C1 segment of cervical spinal cord (tissue), 14 donors: ENCODE measurements around the gene UCN.
"Not testable (repeated sequence)": the region's sequence is repeated elsewhere in the genome, so short reads cannot be mapped to it uniquely, and the experiment has no call there.

Source experiments
- DNase-seq, 14 donors: peaks; one replicate each; lab custom pipeline; 2025; lab: John Stamatoyannopoulos, UW

Gene UCN, protein sequence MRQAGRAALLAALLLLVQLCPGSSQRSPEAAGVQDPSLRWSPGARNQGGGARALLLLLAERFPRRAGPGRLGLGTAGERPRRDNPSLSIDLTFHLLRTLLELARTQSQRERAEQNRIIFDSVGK

DNA sequence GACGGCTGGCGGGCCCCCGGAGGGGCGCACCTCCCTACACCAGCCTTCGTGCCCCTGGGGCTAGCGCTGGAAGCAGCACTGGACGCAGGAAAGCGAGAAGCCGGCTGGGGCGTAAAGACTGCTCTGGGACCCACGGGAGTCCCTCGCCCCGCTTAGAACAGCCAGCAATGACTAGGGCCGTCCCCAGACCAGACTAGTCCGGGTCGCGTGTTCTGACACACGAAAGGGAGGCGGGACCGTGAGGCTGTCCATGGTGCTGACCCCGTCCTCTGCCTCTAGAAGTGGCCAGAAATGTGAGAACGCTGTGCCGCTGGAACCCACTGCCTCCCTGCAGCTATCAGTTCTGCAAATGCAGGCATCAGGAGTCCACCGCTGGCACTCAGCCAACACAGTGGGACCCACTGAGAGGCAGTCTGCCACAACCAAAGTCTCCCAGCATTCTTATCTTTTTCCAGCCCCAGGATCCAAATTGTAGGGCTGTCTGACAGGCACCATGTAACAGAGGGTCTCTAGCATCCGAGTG lies at the start of gene UCN:
UCN (minus strand) TSS at position 87 of the 523 bp plus-strand sequence. CDS start 550 bp downstream, outside the sequence.
- no peak for DNase-seq

DNA sequence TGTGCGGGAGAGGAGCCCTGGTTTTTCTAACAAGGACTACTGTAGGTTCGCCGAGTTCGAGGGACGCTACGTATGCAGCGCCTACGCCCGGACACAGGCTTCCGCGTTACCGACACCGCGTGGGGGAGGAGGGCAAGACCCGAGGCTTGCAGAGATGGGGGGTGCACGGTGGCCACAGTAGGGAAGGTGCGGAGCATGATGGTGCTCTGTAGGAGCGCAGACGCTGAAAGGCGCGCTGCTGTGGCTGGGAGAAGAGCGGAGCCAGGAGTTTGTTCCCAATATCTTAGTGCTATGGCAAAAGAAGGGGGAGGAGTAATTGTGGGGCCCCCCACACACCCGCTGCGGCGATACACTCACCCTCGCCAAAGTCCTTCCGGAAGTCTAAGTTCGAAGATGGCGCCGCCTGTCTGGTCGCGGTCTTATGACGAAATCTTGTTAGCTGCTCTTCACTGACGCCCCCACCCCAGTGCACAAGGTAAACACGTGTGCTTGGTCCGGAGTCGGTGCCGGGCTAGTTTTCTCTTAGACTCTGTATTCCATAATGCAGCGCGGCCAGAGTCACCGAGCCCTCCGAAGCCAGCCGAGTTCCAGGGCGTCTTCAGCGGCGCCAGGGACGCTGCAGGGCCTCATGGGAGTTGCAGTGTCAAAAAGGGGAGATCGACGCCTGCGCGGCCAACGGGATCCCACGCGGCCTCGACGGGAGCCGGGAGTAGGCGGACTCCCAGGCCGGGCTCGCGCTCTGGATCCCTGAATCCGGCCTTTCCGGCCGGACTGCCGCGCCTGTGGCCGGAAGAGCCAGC lies 48.3 kb upstream of the UCN start, which contains the start of gene GTF3C2:
GTF3C2 (minus strand) TSS at position 383 of the 800 bp plus-strand sequence. CDS start 13,210 bp downstream, outside the sequence.
- DNase-seq: peak; percentile 70 to 100 (median 95)

DNA sequence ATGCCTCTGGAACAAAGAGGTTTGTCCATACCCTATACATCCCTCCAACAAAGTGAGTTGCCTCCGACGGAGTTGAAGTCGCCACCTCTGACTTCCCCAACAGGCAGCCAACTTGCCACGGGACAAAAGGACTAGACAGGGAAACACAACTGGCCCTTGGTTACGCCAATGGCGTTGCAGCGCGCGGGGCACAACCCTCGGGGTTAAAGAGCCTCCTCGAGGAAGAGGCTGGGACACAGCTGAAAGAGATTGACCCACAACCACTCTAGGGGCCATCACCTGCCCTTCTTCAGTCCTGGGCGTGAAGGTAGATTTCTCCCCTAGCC lies 47.8 kb upstream of the UCN start:
- peak in 3 of 14 donors; percentile 37 to 63 (median 54) for DNase-seq

DNA sequence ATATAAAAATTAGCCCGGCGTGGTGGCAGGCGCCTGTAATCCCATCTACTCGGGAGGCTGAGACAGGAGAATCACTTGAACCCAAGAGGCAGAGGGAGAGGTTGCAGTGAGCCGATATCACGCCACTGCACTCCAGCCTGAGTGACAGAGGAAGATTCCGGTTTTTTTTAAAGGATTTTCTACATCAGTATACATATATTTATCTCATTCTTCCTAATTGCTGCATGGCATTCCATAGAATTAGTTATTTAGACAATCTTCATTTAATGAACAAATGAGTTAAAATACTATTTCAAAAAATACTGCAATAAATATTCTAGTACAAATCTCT lies 46.3 kb upstream of the UCN start:
- DNase-seq: no peak

DNA sequence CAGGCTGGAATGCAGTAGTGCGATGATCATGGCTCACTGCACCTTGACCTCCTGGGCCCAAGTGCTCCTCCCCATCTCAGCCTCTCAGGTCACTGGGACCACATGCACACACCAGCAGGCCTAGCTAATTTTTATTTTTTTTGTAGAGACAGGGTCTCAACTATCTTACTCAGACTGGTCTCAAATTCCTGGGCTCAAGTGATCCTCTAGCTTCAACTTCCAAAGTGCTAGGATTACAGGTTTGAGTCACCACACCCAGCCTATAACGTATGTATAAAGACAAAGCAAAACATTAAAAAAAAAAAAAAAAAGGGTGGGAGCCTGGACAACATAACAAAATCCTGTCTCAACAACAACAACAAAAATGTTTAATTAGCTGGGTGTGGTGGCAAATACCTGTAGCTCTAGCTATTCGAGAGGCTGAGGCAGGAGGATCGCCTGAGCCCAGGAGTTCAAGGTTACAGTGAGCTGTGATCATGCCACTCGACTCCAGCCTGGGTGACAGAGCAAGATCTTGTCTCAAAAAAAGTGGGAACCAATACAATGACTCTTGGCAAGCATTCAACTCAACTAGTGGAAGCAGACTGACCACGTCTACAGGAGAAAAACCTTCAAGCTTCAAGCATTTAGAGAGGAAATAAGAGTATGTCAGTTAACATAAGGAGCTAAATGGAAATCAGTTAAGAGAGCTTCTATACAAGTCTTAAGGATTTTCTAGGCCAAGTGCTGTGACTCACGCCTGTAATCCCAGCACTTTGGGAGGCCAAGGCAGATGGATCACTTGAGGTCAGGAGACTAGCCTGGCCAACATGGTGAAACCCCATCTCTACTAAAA lies 45.7 kb upstream of the UCN start:
- DNase-seq: no peak

DNA sequence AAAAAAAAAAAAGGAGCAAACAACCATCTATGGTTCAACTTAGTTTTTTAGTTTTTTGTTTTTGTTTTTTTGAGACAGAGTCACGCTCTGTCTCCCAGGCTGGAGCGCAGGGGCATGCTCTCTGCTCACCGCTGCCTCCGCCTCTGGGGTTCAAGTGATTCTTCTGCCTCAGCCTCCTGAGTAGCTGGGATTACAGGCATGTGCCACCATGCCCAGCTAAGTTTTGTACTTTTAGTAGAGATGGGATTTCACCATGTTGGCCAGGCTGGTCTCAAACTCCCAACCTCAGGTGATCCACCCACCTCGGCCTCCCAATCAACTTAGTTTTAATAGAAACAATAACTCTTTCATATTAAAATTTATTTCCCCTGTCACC lies 45.1 kb upstream of the UCN start:
- not testable (repeated sequence) for DNase-seq

DNA sequence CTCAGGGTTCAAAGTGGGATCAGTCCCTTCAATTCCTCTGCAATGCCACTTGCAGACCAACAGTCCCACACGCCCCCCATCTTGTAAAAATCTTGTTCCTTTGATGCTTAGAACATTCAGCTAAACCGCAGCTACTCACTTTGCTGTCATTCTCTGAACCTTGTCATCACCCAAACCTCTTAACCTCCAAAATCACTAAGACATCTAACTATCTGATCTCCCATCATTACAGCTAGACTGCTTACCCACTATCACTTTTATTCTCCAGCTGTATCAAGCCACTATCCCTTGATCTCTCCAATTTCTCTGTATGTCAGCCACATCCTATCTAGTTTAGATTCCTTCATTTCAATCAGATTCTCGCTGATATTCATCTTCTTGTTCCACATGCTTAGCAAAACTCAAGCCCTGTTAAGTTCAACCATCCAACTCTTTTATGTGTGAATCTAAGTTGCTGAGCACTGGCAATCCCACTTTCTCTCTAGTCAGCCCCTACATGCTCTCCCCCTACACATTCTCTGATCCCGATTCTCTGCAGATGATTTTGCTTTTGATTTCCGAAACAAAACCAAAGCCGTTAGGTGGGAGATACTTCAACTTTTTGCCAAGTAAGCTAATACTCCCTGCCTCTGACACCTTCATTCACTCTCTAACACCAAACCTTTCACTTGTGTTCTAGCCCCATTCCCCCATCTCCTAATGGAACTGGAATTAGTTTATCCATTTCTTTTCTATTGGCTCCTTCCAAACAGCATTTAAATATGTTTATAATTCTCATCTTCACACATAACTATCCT lies 43.8 kb upstream of the UCN start:
- DNase-seq: no peak

DNA sequence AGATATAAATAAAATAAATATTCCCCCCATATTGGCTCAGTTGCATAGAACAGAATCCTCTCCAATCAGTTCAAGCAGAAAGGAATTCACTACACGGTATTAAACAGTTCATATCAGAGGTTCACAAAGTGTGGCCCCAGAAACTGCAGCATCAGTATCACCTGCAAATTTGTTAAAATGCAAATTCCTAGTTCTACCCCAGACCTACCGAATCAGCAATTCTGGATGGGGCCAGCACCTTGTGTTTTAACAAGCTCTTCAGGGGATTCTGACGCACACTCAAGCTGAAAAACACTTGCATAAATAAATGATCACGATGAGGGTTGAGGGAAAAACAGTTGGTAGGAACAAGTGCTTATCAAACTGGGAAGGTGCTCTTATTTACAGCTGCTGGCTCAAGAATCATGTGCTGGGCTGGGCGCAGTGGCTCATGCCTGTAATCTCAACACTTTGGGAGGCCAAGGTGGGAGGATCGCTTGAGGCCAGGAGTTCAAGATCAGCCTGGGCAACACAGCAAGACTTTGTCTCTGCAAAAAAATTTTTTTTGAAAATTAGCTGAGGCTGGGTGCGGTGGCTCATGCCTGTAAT lies 42.0 kb upstream of the UCN start:
- no peak for DNase-seq

DNA sequence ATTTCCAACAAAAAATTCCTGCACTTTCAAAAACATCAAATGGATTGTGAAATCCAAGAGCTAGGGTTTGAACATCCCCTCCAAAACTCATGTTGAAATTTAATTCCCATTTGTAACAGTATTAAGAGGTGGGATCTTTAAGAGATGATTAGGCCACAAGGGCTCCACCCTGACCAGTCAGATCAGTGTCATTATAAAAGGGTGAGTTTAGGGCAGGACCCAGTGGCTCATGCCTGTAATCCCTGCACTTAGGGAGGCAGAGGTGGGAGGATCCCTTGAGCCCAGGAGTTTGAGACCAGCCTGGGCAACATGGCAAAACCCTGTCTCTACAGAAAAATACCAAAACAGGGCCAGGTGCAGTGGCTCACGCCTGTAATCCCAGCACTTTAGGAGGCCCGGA lies 39.4 kb upstream of the UCN start:
- no peak for DNase-seq

DNA sequence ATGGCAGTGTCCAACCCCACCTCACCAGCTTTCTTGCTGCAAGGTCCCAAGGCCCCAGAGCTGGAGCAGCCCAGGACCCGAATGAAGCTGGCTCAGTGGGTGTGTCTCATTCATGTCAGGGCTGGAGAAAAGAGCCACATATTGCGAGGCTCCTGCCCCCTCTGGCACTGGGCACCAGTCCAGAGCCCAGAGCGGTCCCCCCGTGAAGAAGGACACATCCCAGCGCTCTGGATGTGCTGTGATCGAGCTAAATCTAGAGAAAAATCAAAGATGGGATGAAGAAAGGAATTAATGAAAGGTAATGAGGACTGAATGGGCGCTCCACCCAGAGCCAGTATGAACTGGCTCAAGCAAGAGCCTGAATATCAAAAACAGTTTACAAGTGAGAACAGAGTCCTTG lies 27.9 kb upstream of the UCN start:
- DNase-seq: no peak

DNA sequence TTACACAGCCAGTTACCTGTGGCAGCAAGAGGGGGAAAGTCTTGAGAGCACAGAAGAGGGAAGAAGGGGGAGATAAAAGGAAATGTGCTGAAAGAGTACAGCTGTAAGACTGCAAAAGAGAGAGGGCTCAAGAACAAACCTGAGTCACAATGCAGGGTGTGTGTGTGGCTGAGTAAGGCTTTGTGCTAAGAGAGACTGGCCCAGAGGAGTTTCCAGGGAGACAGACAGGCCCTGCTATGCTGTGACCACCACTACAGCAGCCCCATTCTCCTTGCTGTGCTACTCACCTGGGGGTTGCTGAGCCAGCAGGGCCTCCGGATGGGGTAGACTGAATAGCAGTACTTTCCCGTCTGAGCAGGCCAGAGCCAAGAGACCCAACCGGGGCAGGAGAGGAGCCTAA lies 27.1 kb upstream of the UCN start:
- no peak for DNase-seq

DNA sequence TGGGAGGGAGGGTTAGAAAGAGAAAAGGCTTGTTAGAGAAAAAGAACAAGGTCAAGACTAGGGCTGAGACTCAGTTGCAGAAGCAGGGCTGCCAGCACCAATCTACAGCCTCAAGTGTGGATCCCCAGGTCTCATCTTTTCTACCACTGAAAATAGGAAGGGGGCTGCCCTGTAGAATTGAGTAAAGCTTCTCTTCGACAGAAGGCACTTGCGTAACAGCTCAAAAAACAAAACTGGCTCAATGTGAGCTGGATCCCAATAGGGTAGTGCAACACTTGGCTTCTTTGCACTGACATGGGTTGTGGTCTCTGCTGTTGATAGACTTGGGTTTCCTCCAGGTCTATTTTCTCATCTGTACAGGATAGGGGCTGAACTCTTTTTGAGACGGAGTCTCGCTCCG lies 16.5 kb upstream of the UCN start:
- no peak for DNase-seq

DNA sequence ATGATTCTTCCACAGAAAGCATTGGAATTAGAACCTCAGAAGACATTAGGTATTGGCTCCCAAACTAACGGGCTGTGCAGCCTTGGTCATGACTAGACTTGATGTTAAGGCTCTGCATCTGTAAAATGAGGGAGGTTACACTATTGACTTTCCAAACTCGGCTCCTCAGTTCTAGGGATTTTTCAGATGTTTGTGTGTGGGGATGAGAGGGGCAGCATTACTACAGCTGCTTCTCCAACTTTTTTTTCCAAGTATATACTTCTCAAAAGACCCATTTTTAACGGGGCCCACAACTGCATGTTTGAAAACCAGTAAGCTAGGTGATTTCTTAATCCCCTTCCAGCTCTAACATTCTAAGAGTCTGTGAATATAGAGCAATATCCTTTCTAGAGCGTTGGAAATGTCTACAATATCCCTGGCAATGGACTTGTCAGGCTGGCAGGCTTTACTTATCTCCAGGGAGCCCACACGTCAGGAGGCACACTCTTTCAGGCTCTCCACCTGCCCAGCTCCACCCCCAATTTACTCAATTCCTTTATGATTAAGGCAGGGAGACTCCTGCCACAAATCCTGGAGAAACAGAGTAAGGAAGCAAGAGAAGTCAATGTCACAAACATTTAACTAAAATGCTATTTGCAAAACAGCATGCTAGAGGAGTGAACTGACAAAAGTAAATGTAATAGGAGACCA lies 15.5 kb upstream of the UCN start:
- DNase-seq: peak in 1 of 14 donors; percentile 18

DNA sequence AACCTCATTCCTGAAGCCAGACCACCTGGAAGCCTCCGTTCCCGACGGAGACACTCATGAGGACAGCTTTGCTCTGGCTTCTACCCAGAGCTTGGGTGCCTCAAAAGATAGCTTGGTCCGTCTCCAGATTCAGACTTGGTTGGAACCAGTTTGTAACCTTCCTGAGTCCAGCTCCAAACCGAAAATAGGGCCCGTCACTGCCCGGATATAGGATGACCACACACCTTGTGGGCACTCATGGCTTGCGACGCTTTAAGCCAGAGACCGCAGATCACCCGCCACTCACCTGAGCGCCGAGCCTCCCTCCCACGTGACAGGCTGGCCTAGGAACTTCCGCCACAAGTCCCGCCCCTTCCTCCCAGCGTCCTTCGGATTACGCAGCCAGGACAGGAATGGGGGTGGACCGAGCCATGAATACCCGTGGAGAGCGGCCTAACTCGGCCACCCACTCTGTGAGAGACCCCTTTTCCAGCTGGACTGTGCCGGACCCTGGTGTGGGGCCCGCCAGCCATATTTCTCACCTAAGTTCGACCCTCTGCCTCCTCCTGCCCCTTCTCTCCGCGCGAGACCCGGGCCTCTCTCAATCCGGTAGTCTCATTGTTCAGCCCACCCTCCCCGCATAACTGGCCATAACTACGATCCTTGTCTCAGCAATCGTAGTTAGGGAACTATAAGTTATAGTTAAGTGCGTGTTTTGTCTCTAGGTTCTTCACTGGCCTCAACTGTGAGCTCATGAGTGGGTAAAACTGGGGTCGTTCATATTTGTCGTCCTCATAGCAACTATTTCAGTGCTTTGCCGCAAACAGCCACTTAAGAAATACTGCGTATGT lies 14.7 kb upstream of the UCN start, which contains the start of gene MPV17:
MPV17 (minus strand) TSS at position 332 of the 830 bp plus-strand sequence. CDS start 580 bp downstream, outside the sequence.
- peak; percentile 61 to 92 (median 86) for DNase-seq

DNA sequence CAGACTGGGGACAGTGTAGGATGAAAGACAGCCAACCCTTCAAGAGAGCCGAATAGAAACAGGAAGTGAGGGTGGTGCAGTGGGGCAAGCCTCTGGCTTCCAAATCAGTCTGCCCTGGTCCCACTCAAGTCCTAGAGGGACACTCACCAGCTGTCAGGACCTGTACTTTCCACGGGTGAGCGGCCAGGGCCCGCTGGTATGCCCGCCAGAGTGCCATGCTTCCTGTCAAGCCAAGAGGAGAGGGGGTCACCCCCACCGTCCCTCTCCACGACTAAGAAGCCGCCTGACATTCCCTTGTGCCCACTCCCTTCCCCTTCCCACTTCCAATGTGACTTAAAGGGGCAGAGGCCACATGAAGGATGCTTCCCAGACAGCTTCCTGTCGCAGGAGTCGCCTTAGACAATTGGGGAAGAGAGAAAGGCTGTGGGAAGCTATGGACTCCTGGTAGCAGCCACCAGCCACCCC lies 14.1 kb upstream of the UCN start:
- peak in 3 of 14 donors; percentile 29 to 44 (median 36) for DNase-seq

DNA sequence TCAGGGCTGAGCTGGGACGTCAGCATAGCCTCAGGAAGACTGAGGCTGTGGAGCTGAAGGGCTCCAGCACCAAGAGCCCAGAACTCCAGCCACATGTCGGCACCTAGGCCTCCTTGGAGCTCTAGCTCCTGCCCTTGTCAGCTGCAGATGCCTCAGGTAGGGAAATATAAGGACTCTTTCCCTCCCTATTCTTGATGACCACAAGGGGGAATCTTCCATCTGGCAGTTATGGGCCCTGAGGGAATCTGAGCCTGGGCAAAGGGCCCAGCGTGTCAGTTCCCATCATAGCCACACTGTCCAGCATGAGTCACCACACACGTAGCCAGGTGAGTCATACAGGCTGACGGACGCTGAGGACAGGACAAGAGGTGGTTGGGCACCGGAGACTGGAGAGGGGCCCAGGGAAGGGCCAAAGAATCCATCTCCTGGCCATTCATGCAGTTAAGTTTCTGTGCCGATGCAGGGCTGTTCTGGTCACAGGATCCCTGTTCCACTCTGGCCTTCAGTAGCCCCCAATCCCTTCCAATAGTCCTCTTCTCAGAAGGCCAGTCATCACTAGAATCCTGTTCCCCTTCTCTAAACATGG lies 12.8 kb upstream of the UCN start:
- peak in 5 of 14 donors; percentile 0 to 79 (median 7) for DNase-seq

DNA sequence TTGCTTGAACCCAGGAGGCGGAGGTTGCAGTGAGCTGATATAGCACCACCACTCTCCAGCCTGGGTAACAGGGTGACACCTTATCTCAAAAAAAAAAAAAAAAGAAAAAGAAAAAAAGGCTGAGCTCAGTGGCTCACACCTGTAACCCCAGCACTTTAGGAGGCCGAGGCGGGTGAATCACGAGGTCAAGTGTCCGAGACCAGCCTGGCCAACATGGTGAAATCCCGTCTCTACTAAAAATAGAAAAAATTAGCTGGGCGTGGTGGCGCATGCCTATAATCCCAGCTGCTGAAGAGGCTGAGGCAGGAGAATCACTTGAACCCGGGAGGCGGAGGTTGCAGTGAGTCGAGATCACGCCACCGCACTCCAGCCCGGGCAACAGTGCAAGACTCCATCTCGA lies 11.6 kb upstream of the UCN start:
- not testable (repeated sequence) for DNase-seq

DNA sequence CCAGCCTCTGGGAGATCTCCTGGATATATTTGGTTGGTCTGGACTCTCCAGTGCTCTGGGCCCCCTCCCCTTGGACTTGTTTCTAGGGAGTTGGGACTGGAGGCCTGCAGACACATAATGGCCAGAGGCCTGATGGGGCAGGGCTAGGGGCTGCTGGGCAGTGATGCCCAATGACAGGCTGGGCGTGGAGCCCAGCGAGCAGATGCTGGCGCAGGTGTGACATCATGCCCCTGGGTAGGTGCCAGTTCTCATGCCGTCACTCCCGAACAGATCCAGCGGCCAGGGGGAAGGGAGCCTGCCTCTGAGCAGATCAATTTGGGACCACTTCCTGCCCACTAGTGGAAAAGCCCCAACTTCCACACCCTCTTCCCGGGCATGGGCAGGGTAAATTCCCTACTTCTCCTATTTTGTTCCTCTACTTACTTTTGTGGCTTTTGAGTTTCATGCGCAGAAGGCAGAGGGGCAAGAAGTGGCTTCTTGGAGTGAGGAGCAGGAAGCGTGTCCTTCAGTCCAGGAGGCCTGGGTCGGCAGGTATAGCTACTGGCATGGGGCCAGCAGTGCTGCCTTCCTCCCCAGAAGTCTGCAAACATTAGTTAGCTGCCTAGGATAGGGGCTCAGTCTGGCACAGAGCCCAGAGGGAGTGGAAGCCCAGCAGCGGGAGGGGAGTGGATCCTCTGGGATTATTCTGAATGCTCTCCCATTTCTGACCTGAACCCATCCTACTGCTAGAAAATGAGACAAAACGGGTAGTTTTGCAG lies 8.6 kb upstream of the UCN start:
- DNase-seq: peak in 8 of 14 donors; percentile 5 to 59 (median 9)
